ENCODE measurements around the gene DENND1A.

The DENND1A gene

GRCh38 chr9:123629531-123629930 lies 300.4 kb downstream of the DENND1A start:
- no peak for DNase-seq (ENCODE audit: low read depth in 3 of 3, low spot score in 1 of 3)

GRCh38 chr9:123622711-123623241 lies 307.1 kb downstream of the DENND1A start:
- DNase-seq (ENCODE audit: low read depth in 3 of 3, low spot score in 1 of 3): no peak

GRCh38 chr9:123620239-123620638 lies 309.7 kb downstream of the DENND1A start:
- DNase-seq (ENCODE audit: low read depth in 3 of 3, low spot score in 1 of 3): no peak

- no peak for DNase-seq (ENCODE audit: low read depth in 3 of 3, low spot score in 1 of 3)
Observed at GRCh38 chr9:123617952-123618678, 311.8 kb downstream of the DENND1A start.

GRCh38 chr9:123617286-123617685 lies 312.6 kb downstream of the DENND1A start:
- DNase-seq (ENCODE audit: low read depth in 3 of 3, low spot score in 1 of 3): no peak

- DNase-seq (ENCODE audit: low read depth in 3 of 3, low spot score in 1 of 3): no peak
Observed at GRCh38 chr9:123616707-123617106, 313.2 kb downstream of the DENND1A start.

- no peak for DNase-seq (ENCODE audit: low read depth in 3 of 3, low spot score in 1 of 3)
Observed at GRCh38 chr9:123615381-123615780, 314.5 kb downstream of the DENND1A start.

- DNase-seq (ENCODE audit: low read depth in 3 of 3, low spot score in 1 of 3): no peak
Observed at GRCh38 chr9:123614306-123615263, 315.3 kb downstream of the DENND1A start.

GRCh38 chr9:123611226-123611625 lies 318.7 kb downstream of the DENND1A start:
- no peak for DNase-seq (ENCODE audit: low read depth in 3 of 3, low spot score in 1 of 3)

GRCh38 chr9:123609844-123610243 lies 320.1 kb downstream of the DENND1A start:
- DNase-seq (ENCODE audit: low read depth in 3 of 3, low spot score in 1 of 3): no peak

- DNase-seq (ENCODE audit: low read depth in 3 of 3, low spot score in 1 of 3): no peak
Observed at GRCh38 chr9:123608104-123608503, 321.8 kb downstream of the DENND1A start.

GRCh38 chr9:123607479-123607878 lies 322.4 kb downstream of the DENND1A start:
- DNase-seq (ENCODE audit: low read depth in 3 of 3, low spot score in 1 of 3): no peak

- no peak for DNase-seq (ENCODE audit: low read depth in 3 of 3, low spot score in 1 of 3)
Observed at GRCh38 chr9:123606141-123606540, 323.8 kb downstream of the DENND1A start.

GRCh38 chr9:123605286-123605685 lies 324.6 kb downstream of the DENND1A start:
- no peak for DNase-seq (ENCODE audit: low read depth in 3 of 3, low spot score in 1 of 3)

GRCh38 chr9:123604861-123605260 lies 325.1 kb downstream of the DENND1A start:
- DNase-seq (ENCODE audit: low read depth in 3 of 3, low spot score in 1 of 3): no peak

GRCh38 chr9:123601828-123602227 lies 328.1 kb downstream of the DENND1A start:
- DNase-seq (ENCODE audit: low read depth in 3 of 3, low spot score in 1 of 3): no peak

GRCh38 chr9:123599781-123600180 lies 330.1 kb downstream of the DENND1A start:
- DNase-seq (ENCODE audit: low read depth in 3 of 3, low spot score in 1 of 3): no peak

- no peak for DNase-seq (ENCODE audit: low read depth in 3 of 3, low spot score in 1 of 3)
Observed at GRCh38 chr9:123597876-123598556, 331.9 kb downstream of the DENND1A start.

- no peak for DNase-seq (ENCODE audit: low read depth in 3 of 3, low spot score in 1 of 3)
Observed at GRCh38 chr9:123597048-123597447, 332.9 kb downstream of the DENND1A start.

- no peak for DNase-seq (ENCODE audit: low read depth in 3 of 3, low spot score in 1 of 3)
Observed at GRCh38 chr9:123591283-123591682, 338.6 kb downstream of the DENND1A start.

- DNase-seq (ENCODE audit: low read depth in 3 of 3, low spot score in 1 of 3): no peak
Observed at GRCh38 chr9:123590499-123590898, 339.4 kb downstream of the DENND1A start.
